GM23248 (cell line): ENCODE results near the gene GPR162. TPM values are rescaled to one million over a fixed set of nuclear protein-coding genes. Genes with fewer than 3 reads are reported as not detected.
A peak's percentile ranks its signal among the peaks of the same experiment; 100 is the strongest.
"Not testable (repeated sequence)": the region's sequence is repeated elsewhere in the genome, so short reads cannot be mapped to it uniquely, and the experiment has no call there.

ENCODE experiments used
- DNase-seq: peaks from one replicate; pipeline ENCODE4 v3.0.0-alpha.2; 2015
- H2AFZ ChIP-seq: fragments of 200-600 bp; sonication (generic); 2 replicates; pipeline ENCODE4 v1.6.1; 2016; ENCODE audit warnings: antibody characterized with exemption
- H3F3A ChIP-seq: fragments of 200-600 bp; sonication (generic); 2 replicates; pipeline ENCODE4 v1.6.1; 2016; ENCODE audit warnings: mild to moderate bottlenecking, antibody characterized with exemption, mixed run types; ENCODE audit not compliant: insufficient read depth
- H3K27ac ChIP-seq: fragments of 200-600 bp; sonication (generic); 2 replicates; pipeline ENCODE4 v1.5.1; 2016; ENCODE audit warnings: mild to moderate bottlenecking
- H3K27me3 ChIP-seq: fragments of 200-600 bp; sonication (generic); replicated peaks from 2 replicates; pipeline ENCODE4 v1.6.1; 2016; ENCODE audit warnings: mild to moderate bottlenecking; ENCODE audit not compliant: insufficient read depth
- H3K36me3 ChIP-seq: fragments of 200-600 bp; sonication (generic); 2 replicates; pipeline ENCODE4 v1.6.1; 2016; ENCODE audit warnings: low read depth, mild to moderate bottlenecking
- H3K4me1 ChIP-seq: fragments of 200-600 bp; sonication (generic); 2 replicates; pipeline ENCODE4 v1.6.1; 2016; ENCODE audit warnings: mild to moderate bottlenecking; ENCODE audit not compliant: insufficient read depth
- H3K4me2 ChIP-seq: fragments of 200-600 bp; sonication (generic); one replicate; pipeline ENCODE4 v1.6.1; 2016; ENCODE audit warnings: mild to moderate bottlenecking; ENCODE audit not compliant: unreplicated experiment
- H3K4me3 ChIP-seq: fragments of 200-600 bp; sonication (generic); 2 replicates; pipeline ENCODE4 v1.5.1; 2016; ENCODE audit warnings: mild to moderate bottlenecking
- H3K79me2 ChIP-seq: fragments of 200-600 bp; sonication (generic); 2 replicates; pipeline ENCODE4 v1.6.1; 2016; ENCODE audit warnings: mild to moderate bottlenecking; ENCODE audit not compliant: insufficient read depth
- H3K9ac ChIP-seq: fragments of 200-600 bp; sonication (generic); 2 replicates; pipeline ENCODE4 v1.6.1; 2016; ENCODE audit warnings: mild to moderate bottlenecking
- H3K9me2 ChIP-seq: fragments of 200-600 bp; sonication (generic); 2 replicates; pipeline ENCODE4 v1.6.1; 2016; ENCODE audit warnings: mixed run types, mild to moderate bottlenecking, moderate library complexity; ENCODE audit not compliant: insufficient read depth
- H3K9me3 ChIP-seq: fragments of 200-600 bp; sonication (generic); one replicate; pipeline ENCODE4 v1.6.1; 2017; ENCODE audit warnings: low read depth
- H4K20me1 ChIP-seq: fragments of 200-600 bp; sonication (generic); 2 replicates; pipeline ENCODE4 v1.6.0; 2016; ENCODE audit not compliant: insufficient read depth
- EZH2 ChIP-seq: fragments of 200-600 bp; sonication (generic); IDR thresholded peaks from 2 replicates; pipeline ENCODE4 v1.6.1; 2018; ENCODE audit warnings: antibody characterized with exemption, mild to moderate bottlenecking; ENCODE audit not compliant: insufficient read depth, poor library complexity, severe bottlenecking
- EZH2phosphoT487 ChIP-seq: fragments of 200-600 bp; sonication (generic); IDR thresholded peaks from 2 replicates; pipeline ENCODE4 v1.6.1; 2018; ENCODE audit warnings: antibody characterized with exemption, moderate library complexity, mild to moderate bottlenecking, low read depth; ENCODE audit not compliant: insufficient read depth
- WGBS, 2 experiments: methylation state at CpG; one replicate each; pipeline ENCODE4 v1.1.6; 2015 to 2017; ENCODE audit warnings: low lambda C conversion rate in 2 of 2, low coverage in 1 of 2; ENCODE audit errors: missing lambda C conversion rate in 2 of 2; 5-methylcytosine and 5-hydroxymethylcytosine counted together
- in situ Hi-C: fragments of 300-500 bp; cut with MboI; formaldehyde crosslinking; loops from 2 replicates; pipeline ENCODE4 v1.15.0; 2020
- polyA plus RNA-seq: library from polyadenylated mRNA; unstranded; fragments of >200 nt; fragmentation: Nextera tagmentation; extraction: Ambion mirVana; gene quantifications from 2 replicates; pipeline ENCODE4 v1.2.1, GENCODE V29; 2016
- total RNA-seq: library from RNA; depleted of rRNA; stranded (reverse); fragments of >200 nt; shearing (Covaris generic); gene quantifications from 2 replicates; pipeline ENCODE4 v1.2.3, GENCODE V29; 2014

The GPR162 gene
- total and polyA plus RNA-seq, 2 experiments from 2014 or later, result 0.21 to 2.8 TPM

GRCh38 chr12:6863033-6863432 lies 41.4 kb downstream of the GPR162 start:
- Histone ChIP-seq H3F3A (peaks cover 4% of the 10 kb centered on the region), H2AFZ (no peak overlapping the region), H3K9ac (no peak overlapping the region), H3K4me3 (no peak overlapping the region), H3K4me2 (no peak overlapping the region), H3K9me3 (no peaks in the 10 kb centered on the region), H3K36me3 (peaks cover 33% of the 10 kb centered on the region), H3K79me2 (peaks cover 12% of the 10 kb centered on the region), H3K27me3 (no peaks in the 10 kb centered on the region), H3K4me1 (0 out of 2 replicates have a peak, but pooled peaks cover 6% of the 10 kb centered on the region), H4K20me1 (no peaks in the 10 kb centered on the region), H3K27ac (no peak overlapping the region), H3K9me2 (no peaks in the 10 kb centered on the region)
- no peak for DNase-seq
- TF ChIP-seq EZH2 (no peak), EZH2phosphoT487 (no peak)
- in situ Hi-C loops, result no loop called here
- WGBS, 2 experiments, result 85 to 87% methylated on average over 11 of the region's 11 CpGs

GRCh38 chr12:6863586-6864321 lies 42.1 kb downstream of the GPR162 start:
- Histone ChIP-seq H3K9me2 (no peaks in the 10 kb centered on the region), H3K36me3 (peaks cover 25% of the 10 kb centered on the region), H3K9me3 (no peaks in the 10 kb centered on the region), H4K20me1 (no peaks in the 10 kb centered on the region), H3K4me3 (no peak overlapping the region), H3K4me1 (peaks cover 8% of the 10 kb centered on the region; the same call in 1 of the 2 replicates), H3F3A (peaks cover 12% of the 10 kb centered on the region), H3K79me2 (peaks cover 14% of the 10 kb centered on the region), H3K9ac (no peak overlapping the region), H3K4me2 (no peak overlapping the region), H2AFZ (no peak overlapping the region), H3K27ac (no peak overlapping the region), H3K27me3 (no peaks in the 10 kb centered on the region)
- TF ChIP-seq EZH2phosphoT487, result no peak
- no peak for TF ChIP-seq EZH2
- in situ Hi-C loops, result no loop called here
- 96 to 99% methylated on average over 16 of the region's 16 CpGs for WGBS, 2 experiments
- DNase-seq, result no peak

GRCh38 chr12:6865307-6865706 lies 43.7 kb downstream of the GPR162 start:
- H3K9me3 ChIP-seq, H3K9me2 ChIP-seq, H3K4me3 ChIP-seq, H4K20me1 ChIP-seq, in situ Hi-C loops, H2AFZ ChIP-seq, H3K4me2 ChIP-seq, H3K9ac ChIP-seq, DNase-seq, H3K27me3 ChIP-seq, H3K27ac ChIP-seq: not testable (repeated sequence)
- Histone ChIP-seq H3F3A (peaks cover 25% of the 10 kb centered on the region), H3K4me1 (peaks cover 21% of the 10 kb centered on the region), H3K79me2 (peaks cover 29% of the 10 kb centered on the region), H3K36me3 (peaks cover 25% of the 10 kb centered on the region)
- 81 to 82% methylated on average over 5 of the region's 5 CpGs for WGBS, 2 experiments

- peak overlapping the region; percentile 78 for H2AFZ ChIP-seq
- H3F3A ChIP-seq, result peaks cover 35% of the 10 kb centered on the region
- no peaks in the 10 kb centered on the region for H3K27me3 ChIP-seq
- no peaks in the 10 kb centered on the region for H3K9me2 ChIP-seq
- peaks cover 38% of the 10 kb centered on the region for H3K79me2 ChIP-seq
- WGBS, 2 experiments, result 78 to 79% methylated on average over 16 to 19 of the region's 19 CpGs
- peak overlapping the region; percentile 99 for H3K4me3 ChIP-seq
- no peaks in the 10 kb centered on the region for H3K9me3 ChIP-seq
- H3K36me3 ChIP-seq, result peaks cover 27% of the 10 kb centered on the region
- no peaks in the 10 kb centered on the region; the same call in 1 of the 2 replicates for H4K20me1 ChIP-seq
- H3K9ac ChIP-seq, result peak overlapping the region; percentile 92
- TF ChIP-seq EZH2phosphoT487 (no peak), EZH2 (no peak)
- H3K27ac ChIP-seq, result peak overlapping the region; percentile 51
- H3K4me2 ChIP-seq, result peak overlapping the region; percentile 88
- in situ Hi-C loops, result no loop called here
- DNase-seq, result no peak
- peaks cover 31% of the 10 kb centered on the region for H3K4me1 ChIP-seq
Observed at GRCh38 chr12:6866163-6866919, 44.7 kb downstream of the GPR162 start.
